HG02623 (cell line): ENCODE results near the gene SLC25A25.

ENCODE experiments used
- ATAC-seq: cut with Tn5 transposase; IDR thresholded peaks from one replicate; pipeline ENCODE4 v1.9.1; 2021; ENCODE audit warnings: moderate library complexity; ENCODE audit not compliant: unreplicated experiment

SLC25A25 gene

GRCh38 chr9:128096616-128097536, 28.8 kb downstream of the SLC25A25 start:
- no peak for ATAC-seq

- ATAC-seq: no peak
Observed at GRCh38 chr9:128097543-128098296, 29.7 kb downstream of the SLC25A25 start.

GRCh38 chr9:128098297-128099230, 30.5 kb downstream of the SLC25A25 start:
- ATAC-seq: no peak

- no peak for ATAC-seq
Observed at GRCh38 chr9:128099231-128099931, 31.3 kb downstream of the SLC25A25 start.

GRCh38 chr9:128099932-128100491, 32.0 kb downstream of the SLC25A25 start:
- no peak for ATAC-seq

- ATAC-seq: no peak
Observed at GRCh38 chr9:128100581-128100980, 32.5 kb downstream of the SLC25A25 start.

- no peak for ATAC-seq
Observed at GRCh38 chr9:128101231-128101661, 33.2 kb downstream of the SLC25A25 start.

GRCh38 chr9:128101690-128102089, 33.7 kb downstream of the SLC25A25 start:
- ATAC-seq: no peak

- no peak for ATAC-seq
Observed at GRCh38 chr9:128102196-128102595, 34.2 kb downstream of the SLC25A25 start.

- no peak for ATAC-seq
Observed at GRCh38 chr9:128102861-128103588, 35.0 kb downstream of the SLC25A25 start.

- no peak for ATAC-seq
Observed at GRCh38 chr9:128103589-128103962, 35.5 kb downstream of the SLC25A25 start.

- ATAC-seq: no peak
Observed at GRCh38 chr9:128104171-128104618, 36.2 kb downstream of the SLC25A25 start.

GRCh38 chr9:128105538-128106175, 37.6 kb downstream of the SLC25A25 start:
- no peak for ATAC-seq

GRCh38 chr9:128106181-128106939, 38.3 kb downstream of the SLC25A25 start:
- ATAC-seq: no peak

- no peak for ATAC-seq
Observed at GRCh38 chr9:128106940-128107467, 39.0 kb downstream of the SLC25A25 start.

- ATAC-seq: no peak
Observed at GRCh38 chr9:128107468-128108268, 39.6 kb downstream of the SLC25A25 start.
